GM12878 (cell line): ENCODE measurements around the gene UBAC2. TPM values are rescaled to one million over a fixed set of nuclear protein-coding genes. Genes with fewer than 3 reads are reported as not detected.

ENCODE experiments used
- BCL3 ChIP-seq: IDR thresholded peaks from 2 replicates; pipeline ENCODE4 v1.6.1; 2011; ENCODE audit warnings: borderline replicate concordance, low read depth, mild to moderate bottlenecking, moderate library complexity, low read length; ENCODE audit not compliant: insufficient read depth, poor library complexity, severe bottlenecking
- CBX5 ChIP-seq: sonication (generic); IDR thresholded peaks from 2 replicates; pipeline ENCODE4 v1.6.1; 2016; ENCODE audit warnings: low read depth, moderate library complexity, mild to moderate bottlenecking, inconsistent platforms
- CHD2 ChIP-seq: IDR thresholded peaks from 2 replicates; pipeline ENCODE4 v1.6.1; 2011; ENCODE audit warnings: low read depth, low read length, improper control_type of control experiment, borderline replicate concordance
- CHD4 ChIP-seq: fragments of 200-600 bp; sonication (generic); IDR thresholded peaks from 2 replicates; pipeline ENCODE4 v1.6.1; 2016; ENCODE audit warnings: mild to moderate bottlenecking
- FOXK2 ChIP-seq: fragments of 450-650 bp; IDR thresholded peaks from 2 replicates; pipeline ENCODE4 v1.6.1; 2017; ENCODE audit warnings: mild to moderate bottlenecking, moderate library complexity
- IRF4 ChIP-seq: IDR thresholded peaks from 2 replicates; pipeline ENCODE4 v1.6.1; 2011; ENCODE audit warnings: low read depth, low read length
- MTA3 ChIP-seq: IDR thresholded peaks from 2 replicates; pipeline ENCODE4 v1.6.1; 2012; ENCODE audit warnings: low read length, inconsistent platforms, borderline replicate concordance
- NFYA ChIP-seq: IDR thresholded peaks from 2 replicates; pipeline ENCODE4 v1.6.1; 2011; ENCODE audit warnings: low read depth, mild to moderate bottlenecking, low read length, improper control_type of control experiment, borderline replicate concordance
- NR2C2 ChIP-seq: IDR thresholded peaks from 2 replicates; pipeline ENCODE4 v1.6.1; 2011; ENCODE audit warnings: borderline replicate concordance, low read depth; ENCODE audit not compliant: control insufficient read depth, insufficient read length
- POLR2AphosphoS5 ChIP-seq: IDR thresholded peaks from 2 replicates; pipeline ENCODE4 v1.6.1; 2011; ENCODE audit warnings: mild to moderate bottlenecking, low read length, inconsistent platforms
- POU2F2 ChIP-seq: IDR thresholded peaks from 3 replicates; pipeline ENCODE4 v1.6.1; 2011; ENCODE audit warnings: low read depth, mild to moderate bottlenecking, low read length, borderline replicate concordance
- REST ChIP-seq: IDR thresholded peaks from 2 replicates; pipeline ENCODE4 v1.6.1; 2012; ENCODE audit warnings: mild to moderate bottlenecking, low read depth, low read length
- RUNX3 ChIP-seq: IDR thresholded peaks from 2 replicates; pipeline ENCODE4 v1.6.1; 2012; ENCODE audit warnings: low read length, inconsistent platforms
- SIX5 ChIP-seq: IDR thresholded peaks from 2 replicates; pipeline ENCODE4 v1.6.1; 2011; ENCODE audit warnings: mild to moderate bottlenecking, low read depth, low read length, moderate library complexity; ENCODE audit not compliant: severe bottlenecking
- ZNF217 ChIP-seq: fragments of 450-650 bp; IDR thresholded peaks from 2 replicates; pipeline ENCODE4 v1.6.1; 2017; ENCODE audit warnings: antibody characterized with exemption, mild to moderate bottlenecking
- polyA plus RNA-seq, 11 experiments: library from polyadenylated mRNA; depleted of rRNA in 4 of 11; unstranded in 6 of 11; stranded (reverse) in 5 of 11; fragments of >200 nt; fragmentation: Nextera tagmentation in 4 of 11; fragmentation: Illumina TruSeq in 1 of 11; extraction: Ambion mirVana in 4 of 11; extraction: Trizol in 1 of 11; gene quantifications; 1 replicate in 1 of 11; 2 replicates in 10 of 11; pipeline versions ENCODE4 v1.2.1 to v1.2.3, GENCODE V29; 2011 to 2016; ENCODE audit warnings: inconsistent platforms in 2 of 11, missing spikeins in 2 of 11, low read depth in 1 of 11
- total RNA-seq, 4 experiments: library from RNA; depleted of rRNA in 3 of 4; stranded (reverse); fragments of >200 nt in 3 of 4; fragmentation: Illumina TruSeq in 1 of 4; extraction: Trizol in 1 of 4; gene quantifications; 2 replicates each; pipeline versions ENCODE4 v1.2.1 to v1.2.3, GENCODE V29; 2013 to 2021
- TF ChIP-seq, protein P1 (sequence below): fragments of 450-650 bp; IDR thresholded peaks from 2 replicates; pipeline ENCODE4 v1.6.1; 2017; ENCODE audit warnings: low read depth, mild to moderate bottlenecking, moderate library complexity
- TF ChIP-seq, protein P2 (sequence below): IDR thresholded peaks from 2 replicates; pipeline ENCODE4 v1.6.1; 2011; ENCODE audit warnings: low read depth, mild to moderate bottlenecking, low read length, moderate library complexity, borderline replicate concordance; ENCODE audit errors: extremely low read depth

The UBAC2 gene
- total and polyA plus RNA-seq, 10 of the 15 experiments (the other 5 are each of a cell fraction or from before 2014, with no cell fraction given), result 3.0 to 54.6 (median 17.4) TPM

DNA sequence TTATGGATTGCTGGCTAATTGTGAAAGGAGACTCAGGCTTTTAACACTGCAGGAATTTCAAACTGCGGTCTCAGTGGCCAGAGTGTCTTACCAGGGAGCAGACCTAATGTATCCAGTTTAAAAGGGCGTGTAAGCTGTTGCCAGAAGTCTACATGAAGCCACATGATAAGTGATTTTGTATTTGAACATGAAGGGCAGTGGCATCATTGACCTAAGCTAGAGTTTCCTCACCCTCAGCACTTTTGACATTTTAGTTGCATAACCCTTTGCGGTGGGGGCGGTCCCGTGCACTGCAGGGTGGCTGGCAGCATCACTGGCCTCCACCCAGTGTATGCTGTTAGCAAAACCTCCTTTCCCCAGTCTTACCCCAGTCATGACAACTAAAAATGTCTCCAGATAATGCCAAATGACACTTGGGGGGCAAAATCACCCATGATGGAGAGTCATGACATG lies 81.2 kb downstream of the UBAC2 start (continued):
- no peak for TF ChIP-seq REST
- TF ChIP-seq ZNF217, result no peak
- no peak for TF ChIP-seq CHD4
- TF ChIP-seq NFYA, result no peak
- TF ChIP-seq SIX5, result no peak
- no peak for TF ChIP-seq CBX5
- no peak for TF ChIP-seq MTA3
- TF ChIP-seq BCL3, result no peak
- peak; percentile 66 for TF ChIP-seq RUNX3
- TF ChIP-seq NR2C2, result no peak
- no peak; the same call in 1 of the 2 replicates for TF ChIP-seq POLR2AphosphoS5
- TF ChIP-seq CHD2, result no peak
- TF ChIP-seq, protein P1, sequence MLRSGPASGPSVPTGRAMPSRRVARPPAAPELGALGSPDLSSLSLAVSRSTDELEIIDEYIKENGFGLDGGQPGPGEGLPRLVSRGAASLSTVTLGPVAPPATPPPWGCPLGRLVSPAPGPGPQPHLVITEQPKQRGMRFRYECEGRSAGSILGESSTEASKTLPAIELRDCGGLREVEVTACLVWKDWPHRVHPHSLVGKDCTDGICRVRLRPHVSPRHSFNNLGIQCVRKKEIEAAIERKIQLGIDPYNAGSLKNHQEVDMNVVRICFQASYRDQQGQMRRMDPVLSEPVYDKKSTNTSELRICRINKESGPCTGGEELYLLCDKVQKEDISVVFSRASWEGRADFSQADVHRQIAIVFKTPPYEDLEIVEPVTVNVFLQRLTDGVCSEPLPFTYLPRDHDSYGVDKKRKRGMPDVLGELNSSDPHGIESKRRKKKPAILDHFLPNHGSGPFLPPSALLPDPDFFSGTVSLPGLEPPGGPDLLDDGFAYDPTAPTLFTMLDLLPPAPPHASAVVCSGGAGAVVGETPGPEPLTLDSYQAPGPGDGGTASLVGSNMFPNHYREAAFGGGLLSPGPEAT, result no peak
- TF ChIP-seq, protein P2, sequence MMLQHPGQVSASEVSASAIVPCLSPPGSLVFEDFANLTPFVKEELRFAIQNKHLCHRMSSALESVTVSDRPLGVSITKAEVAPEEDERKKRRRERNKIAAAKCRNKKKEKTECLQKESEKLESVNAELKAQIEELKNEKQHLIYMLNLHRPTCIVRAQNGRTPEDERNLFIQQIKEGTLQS, result no peak
- peak; percentile 8; the same call in 1 of the 3 replicates for TF ChIP-seq POU2F2
- no peak; the same call in 1 of the 2 replicates for TF ChIP-seq IRF4
- no peak for TF ChIP-seq FOXK2
